ENCODE data around the gene RET.

GRCh38 chr10:43064331-43065075 is 12.4 kb upstream of the RET start:
- no peak for TF ChIP-seq CTCF (IDR thresholded peaks at IDR 0.05)
- no peak for TF ChIP-seq POLR2A (IDR thresholded peaks at IDR 0.05)
- TF ChIP-seq POLR2AphosphoS5 (IDR thresholded peaks at IDR 0.05), result no peak
